DND-41 (cell line): ENCODE data around the gene ESRRB.

Source experiments
- CTCF ChIP-seq: IDR thresholded peaks from 2 replicates; pipeline ENCODE4 v1.5.1; 2012; ENCODE audit warnings: borderline replicate concordance, low read length, moderate library complexity, mild to moderate bottlenecking; ENCODE audit not compliant: poor library complexity, severe bottlenecking; ENCODE audit errors: extremely low read depth
- EZH2 ChIP-seq: IDR thresholded peaks from 3 replicates; pipeline ENCODE4 v1.6.1; 2012; ENCODE audit warnings: borderline replicate concordance, low read depth, mild to moderate bottlenecking, moderate library complexity, low read length, inconsistent platforms; ENCODE audit not compliant: severe bottlenecking

GRCh38 chr14:76346391-76347160 is 29.4 kb upstream of the ESRRB start:
- no peak for TF ChIP-seq CTCF
- TF ChIP-seq EZH2: no peak
